ENCODE results near the gene ANKRD24. TPM values are rescaled to one million over a fixed set of nuclear protein-coding genes. Genes with fewer than 3 reads are reported as not detected.

The ANKRD24 gene
- total RNA-seq, 1 donor from 2014 or later = 0.89 TPM

- no peak overlapping the region for H3K4me3 Mint-ChIP-seq (ENCODE audit: unreplicated experiment)
- H3K27ac Mint-ChIP-seq (ENCODE audit: unreplicated experiment) = no peak overlapping the region
Measured at GRCh38 chr19:4257025-4257424, 74.5 kb downstream of the ANKRD24 start.

DNA sequence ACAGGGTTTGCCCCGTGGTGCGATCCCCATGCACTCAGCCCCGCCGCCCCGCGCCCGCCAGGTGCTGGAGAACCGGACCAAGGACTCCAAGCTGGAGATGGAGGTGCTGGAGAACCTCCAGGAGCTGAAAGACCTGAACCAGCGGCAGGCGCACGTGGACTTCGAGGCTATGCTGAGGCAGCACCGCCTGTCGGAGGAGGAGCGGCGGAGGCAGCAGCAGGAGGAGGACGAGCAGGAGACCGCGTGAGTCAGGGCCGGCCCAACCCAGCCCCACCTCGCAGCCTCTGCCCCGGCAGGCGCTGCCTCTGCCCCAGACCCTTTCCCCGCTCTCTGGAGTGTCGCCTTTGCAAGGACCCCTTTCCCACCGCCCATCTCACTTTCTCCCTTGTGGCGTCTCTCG, 75.7 kb downstream of the ANKRD24 start:
- no peak for DNase-seq (ENCODE audit: extremely low spot score, unreplicated experiment)
- no peak overlapping the region for H3K27ac Mint-ChIP-seq (ENCODE audit: unreplicated experiment)
- H3K36me3 Mint-ChIP-seq (ENCODE audit: unreplicated experiment) = peaks cover 30% of the 10 kb centered on the region
- no peaks in the 10 kb centered on the region for H3K9me3 Mint-ChIP-seq (ENCODE audit: unreplicated experiment)
- TF ChIP-seq, protein P1, sequence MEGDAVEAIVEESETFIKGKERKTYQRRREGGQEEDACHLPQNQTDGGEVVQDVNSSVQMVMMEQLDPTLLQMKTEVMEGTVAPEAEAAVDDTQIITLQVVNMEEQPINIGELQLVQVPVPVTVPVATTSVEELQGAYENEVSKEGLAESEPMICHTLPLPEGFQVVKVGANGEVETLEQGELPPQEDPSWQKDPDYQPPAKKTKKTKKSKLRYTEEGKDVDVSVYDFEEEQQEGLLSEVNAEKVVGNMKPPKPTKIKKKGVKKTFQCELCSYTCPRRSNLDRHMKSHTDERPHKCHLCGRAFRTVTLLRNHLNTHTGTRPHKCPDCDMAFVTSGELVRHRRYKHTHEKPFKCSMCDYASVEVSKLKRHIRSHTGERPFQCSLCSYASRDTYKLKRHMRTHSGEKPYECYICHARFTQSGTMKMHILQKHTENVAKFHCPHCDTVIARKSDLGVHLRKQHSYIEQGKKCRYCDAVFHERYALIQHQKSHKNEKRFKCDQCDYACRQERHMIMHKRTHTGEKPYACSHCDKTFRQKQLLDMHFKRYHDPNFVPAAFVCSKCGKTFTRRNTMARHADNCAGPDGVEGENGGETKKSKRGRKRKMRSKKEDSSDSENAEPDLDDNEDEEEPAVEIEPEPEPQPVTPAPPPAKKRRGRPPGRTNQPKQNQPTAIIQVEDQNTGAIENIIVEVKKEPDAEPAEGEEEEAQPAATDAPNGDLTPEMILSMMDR (IDR thresholded peaks at IDR 0.05) = no peak
- no peak overlapping the region for H3K4me3 Mint-ChIP-seq (ENCODE audit: unreplicated experiment)
- no peaks in the 10 kb centered on the region for H3K4me1 Mint-ChIP-seq (ENCODE audit: unreplicated experiment)
- no peaks in the 10 kb centered on the region for H3K27me3 Mint-ChIP-seq (ENCODE audit: unreplicated experiment)

More at GRCh38 chr19:4257025-4257424, 74.5 kb downstream of the ANKRD24 start:
- DNase-seq (ENCODE audit: extremely low spot score, unreplicated experiment) = no peak
- no peaks in the 10 kb centered on the region for H3K9me3 Mint-ChIP-seq (ENCODE audit: unreplicated experiment)
- no peaks in the 10 kb centered on the region for H3K4me1 Mint-ChIP-seq (ENCODE audit: unreplicated experiment)
- H3K27me3 Mint-ChIP-seq (ENCODE audit: unreplicated experiment) = no peaks in the 10 kb centered on the region
- H3K36me3 Mint-ChIP-seq (ENCODE audit: unreplicated experiment) = peaks cover 32% of the 10 kb centered on the region
- TF ChIP-seq, protein P1 (IDR thresholded peaks at IDR 0.05) = no peak

DNA sequence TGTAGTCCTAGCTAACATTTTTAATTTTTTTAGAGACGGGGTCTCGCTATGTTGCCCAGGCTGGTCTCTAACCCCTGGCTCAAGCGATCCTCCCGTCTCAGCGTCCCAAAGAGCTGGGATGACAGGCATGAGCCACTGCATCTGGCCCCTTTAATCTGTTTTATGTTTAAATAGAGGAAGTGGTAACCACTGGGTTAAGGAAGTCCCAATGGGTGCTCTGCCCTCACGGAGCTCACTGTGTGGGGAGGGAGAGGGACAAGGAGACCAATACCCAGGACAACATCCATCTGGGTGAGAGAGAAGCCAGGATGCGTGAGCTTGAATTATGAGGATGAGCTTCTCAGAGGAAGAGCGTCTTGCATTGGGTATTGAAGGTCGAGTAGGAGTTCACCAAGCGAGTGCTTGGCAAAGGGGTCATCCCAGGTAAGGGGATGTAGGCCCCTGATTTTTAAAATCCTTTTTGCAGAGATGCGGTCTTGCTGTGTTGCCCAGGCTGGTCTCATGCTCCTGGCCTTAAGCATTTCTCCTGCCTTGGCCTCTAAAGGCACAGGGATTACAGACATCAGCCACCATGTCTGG, 78.2 kb downstream of the ANKRD24 start:
- H3K36me3 Mint-ChIP-seq (ENCODE audit: unreplicated experiment) = peaks cover 15% of the 10 kb centered on the region
- no peak for DNase-seq (ENCODE audit: extremely low spot score, unreplicated experiment)
- no peaks in the 10 kb centered on the region for H3K9me3 Mint-ChIP-seq (ENCODE audit: unreplicated experiment)
- no peaks in the 10 kb centered on the region for H3K27me3 Mint-ChIP-seq (ENCODE audit: unreplicated experiment)
- TF ChIP-seq, protein P1 (IDR thresholded peaks at IDR 0.05) = no peak
- H3K4me3 Mint-ChIP-seq (ENCODE audit: unreplicated experiment) = no peak overlapping the region
- no peaks in the 10 kb centered on the region for H3K4me1 Mint-ChIP-seq (ENCODE audit: unreplicated experiment)
- H3K27ac Mint-ChIP-seq (ENCODE audit: unreplicated experiment) = no peak overlapping the region

DNA sequence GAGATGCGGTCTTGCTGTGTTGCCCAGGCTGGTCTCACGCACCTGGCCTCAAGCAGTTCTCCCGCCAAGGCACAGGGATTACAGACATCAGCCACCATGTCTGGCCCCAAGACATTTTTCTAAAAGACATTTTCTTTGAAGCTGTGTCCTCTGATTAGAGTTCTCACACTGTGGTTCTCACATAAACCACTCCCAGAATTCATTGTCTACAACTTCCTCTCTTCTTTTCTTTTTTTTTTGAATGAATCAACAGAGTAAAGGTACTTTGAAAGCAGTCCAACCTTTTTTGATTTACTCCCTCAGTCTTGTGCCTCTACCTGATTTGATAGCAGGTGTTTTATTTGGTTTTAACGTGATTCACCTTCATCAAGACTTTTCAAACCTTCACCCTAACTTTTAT, 82.3 kb downstream of the ANKRD24 start:
- H3K9me3 Mint-ChIP-seq (ENCODE audit: unreplicated experiment) = no peaks in the 10 kb centered on the region
- H3K27ac Mint-ChIP-seq (ENCODE audit: unreplicated experiment) = no peak overlapping the region
- TF ChIP-seq, protein P1 (IDR thresholded peaks at IDR 0.05) = no peak
- no peaks in the 10 kb centered on the region for H3K27me3 Mint-ChIP-seq (ENCODE audit: unreplicated experiment)
- H3K4me3 Mint-ChIP-seq (ENCODE audit: unreplicated experiment) = no peak overlapping the region
- H3K36me3 Mint-ChIP-seq (ENCODE audit: unreplicated experiment) = peaks cover 15% of the 10 kb centered on the region
- H3K4me1 Mint-ChIP-seq (ENCODE audit: unreplicated experiment) = no peaks in the 10 kb centered on the region
- DNase-seq (ENCODE audit: extremely low spot score, unreplicated experiment) = no peak

- no peaks in the 10 kb centered on the region for H3K4me1 Mint-ChIP-seq (ENCODE audit: unreplicated experiment)
- no peaks in the 10 kb centered on the region for H3K9me3 Mint-ChIP-seq (ENCODE audit: unreplicated experiment)
- H3K27ac Mint-ChIP-seq (ENCODE audit: unreplicated experiment) = no peak overlapping the region
Measured at GRCh38 chr19:4266253-4267000, 83.9 kb downstream of the ANKRD24 start.

More at GRCh38 chr19:4266253-4267000, 83.9 kb downstream of the ANKRD24 start:
- H3K36me3 Mint-ChIP-seq (ENCODE audit: unreplicated experiment) = peaks cover 14% of the 10 kb centered on the region
- DNase-seq (ENCODE audit: extremely low spot score, unreplicated experiment) = no peak
- H3K4me3 Mint-ChIP-seq (ENCODE audit: unreplicated experiment) = no peak overlapping the region
- H3K27me3 Mint-ChIP-seq (ENCODE audit: unreplicated experiment) = no peaks in the 10 kb centered on the region
- TF ChIP-seq, protein P1 (IDR thresholded peaks at IDR 0.05) = no peak

All from osteocyte (in vitro differentiated cells).